ENCODE measurements around the gene KIF5C. TPM values are rescaled to one million over a fixed set of nuclear protein-coding genes. Genes with fewer than 3 reads are reported as not detected.

Gene KIF5C
- total RNA-seq, 2 donors from 2014 or later: 1.6 to 3.4 TPM

DNA sequence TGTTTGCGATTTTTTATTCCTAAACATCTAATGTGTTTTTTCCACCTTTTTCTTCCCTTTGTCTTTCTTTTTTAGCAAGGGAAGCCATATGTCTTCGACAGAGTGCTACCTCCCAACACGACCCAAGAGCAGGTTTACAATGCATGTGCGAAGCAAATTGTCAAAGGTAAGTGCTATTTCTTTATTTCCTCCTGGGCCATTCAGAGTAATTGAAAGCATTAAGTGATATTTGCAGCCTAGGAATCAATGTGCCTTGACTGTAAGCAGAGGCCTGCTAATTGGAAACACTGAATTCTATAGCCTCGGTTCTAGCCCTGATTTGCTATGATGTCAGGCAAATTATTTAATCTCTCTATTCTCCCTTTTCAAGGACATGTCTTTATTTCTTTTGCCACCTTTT lies 47.0 kb downstream of the KIF5C start:
- no peaks in the 10 kb centered on the region for H3K36me3 ChIP-seq
- H3K27me3 ChIP-seq: no peaks in the 10 kb centered on the region
- no peak for DNase-seq
- H3K9me3 ChIP-seq: no peaks in the 10 kb centered on the region
- TF ChIP-seq CTCF (IDR thresholded peaks at IDR 0.05): no peak
- intact Hi-C loops (cut with DNase I): no loop called here
- H3K27ac ChIP-seq: no peak overlapping the region
- H3K4me1 ChIP-seq: no peaks in the 10 kb centered on the region
- no peak overlapping the region for H3K9ac ChIP-seq (ENCODE audit: low read depth in 2 of 2, low read length in 2 of 2)
- H3K4me3 ChIP-seq: no peak overlapping the region

- Histone ChIP-seq H3K27ac (no peak overlapping the region), H3K4me3 (no peak overlapping the region), H3K27me3 (no peaks in the 10 kb centered on the region), H3K9me3 (no peaks in the 10 kb centered on the region), H3K4me1 (no peaks in the 10 kb centered on the region), H3K36me3 (no peaks in the 10 kb centered on the region), H3K9ac (ENCODE audit: low read depth in 2 of 2, low read length in 2 of 2) (no peak overlapping the region)
- intact Hi-C loops (cut with DNase I): no loop called here
- DNase-seq: no peak
- TF ChIP-seq CTCF (IDR thresholded peaks at IDR 0.05): no peak
Measured at GRCh38 chr2:148922776-148923475, 47.9 kb downstream of the KIF5C start.

- TF ChIP-seq CTCF (IDR thresholded peaks at IDR 0.05): no peak
- no peak overlapping the region for H3K9ac ChIP-seq (ENCODE audit: low read depth in 2 of 2, low read length in 2 of 2)
- no peak overlapping the region for H3K4me3 ChIP-seq
- H3K36me3 ChIP-seq: no peaks in the 10 kb centered on the region
- no peaks in the 10 kb centered on the region for H3K4me1 ChIP-seq
- H3K9me3 ChIP-seq: no peaks in the 10 kb centered on the region
- H3K27me3 ChIP-seq: no peaks in the 10 kb centered on the region
- intact Hi-C loops (cut with DNase I): no loop called here
- H3K27ac ChIP-seq: no peak overlapping the region
- no peak for DNase-seq
Measured at GRCh38 chr2:148924514-148925178, 49.6 kb downstream of the KIF5C start.

DNA sequence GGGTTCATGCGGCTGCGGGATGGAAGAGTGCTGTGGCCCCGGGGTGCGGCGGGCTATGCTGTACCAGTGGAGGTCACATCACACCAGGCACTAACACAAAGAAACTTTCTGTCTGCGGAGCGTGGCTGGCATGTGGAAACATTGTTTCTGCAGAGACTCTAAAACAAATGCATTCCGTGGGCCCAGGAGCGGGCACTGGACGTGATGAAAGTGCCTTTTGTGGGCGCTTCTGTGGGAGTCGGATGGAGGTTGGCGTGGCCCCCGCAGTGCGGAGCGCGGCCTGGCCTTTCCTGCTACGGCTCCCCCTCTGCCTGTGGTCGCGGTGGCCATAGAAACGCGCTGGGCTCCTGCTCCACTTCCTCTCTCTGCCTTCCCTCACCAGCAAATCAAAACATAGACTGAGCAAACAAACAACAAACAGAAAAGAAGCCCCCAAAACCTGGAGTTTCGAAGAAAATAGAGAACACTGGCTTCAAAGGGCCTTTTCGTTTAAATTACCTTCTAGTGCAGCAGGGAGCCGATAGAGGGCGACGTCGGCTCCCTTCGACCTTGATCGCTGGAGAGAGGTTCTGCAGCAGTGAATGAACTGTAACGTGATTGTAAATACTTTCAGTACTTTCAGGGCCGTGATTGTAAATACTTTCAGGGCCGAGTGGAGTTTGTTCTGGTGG lies 51.4 kb downstream of the KIF5C start:
- Histone ChIP-seq H3K4me3 (peak overlapping the region; percentile 12), H3K9ac (ENCODE audit: low read depth in 2 of 2, low read length in 2 of 2) (peak overlapping the region in 1 of 2 donors; percentile 8), H3K27ac (no peak overlapping the region), H3K4me1 (no peaks in the 10 kb centered on the region), H3K27me3 (no peaks in the 10 kb centered on the region), H3K36me3 (no peaks in the 10 kb centered on the region), H3K9me3 (no peaks in the 10 kb centered on the region)
- DNase-seq: peak; percentile 48
- peak; percentile 46 for TF ChIP-seq CTCF (IDR thresholded peaks at IDR 0.05)
- intact Hi-C loops (cut with DNase I): no loop called here

DNA sequence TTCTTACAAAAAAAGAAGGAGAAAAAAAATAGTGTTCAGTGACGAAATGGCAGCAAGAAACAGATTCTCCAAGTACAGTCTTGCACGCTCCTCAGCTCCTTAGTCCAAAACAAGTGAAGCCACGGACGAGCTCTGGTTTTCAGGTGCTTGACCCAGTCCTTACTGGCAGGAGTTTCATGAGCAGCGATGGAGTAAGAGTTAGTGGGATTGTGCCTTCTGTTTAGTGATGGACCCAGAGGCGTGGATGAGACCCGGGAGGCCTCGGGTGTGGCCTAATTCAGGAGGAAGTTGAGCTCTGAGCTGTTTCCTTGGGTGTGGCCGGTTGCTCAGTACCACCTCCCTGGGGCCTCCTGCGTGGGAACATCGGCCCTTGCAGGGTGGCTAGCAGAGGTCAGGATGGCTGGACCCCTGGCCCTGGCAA lies 52.0 kb downstream of the KIF5C start:
- H3K9me3 ChIP-seq: no peaks in the 10 kb centered on the region
- H3K9ac ChIP-seq (ENCODE audit: low read depth in 2 of 2, low read length in 2 of 2): no peak overlapping the region
- DNase-seq: peak; percentile 44
- H3K27me3 ChIP-seq: no peaks in the 10 kb centered on the region
- peak overlapping the region; percentile 12 for H3K4me3 ChIP-seq
- H3K4me1 ChIP-seq: no peaks in the 10 kb centered on the region
- no peaks in the 10 kb centered on the region for H3K36me3 ChIP-seq
- TF ChIP-seq CTCF (IDR thresholded peaks at IDR 0.05): no peak
- intact Hi-C loops (cut with DNase I): no loop called here
- no peak overlapping the region for H3K27ac ChIP-seq

All from colonic mucosa (tissue), 4 donors.